ENCODE results near the gene RAB11B.
"Not testable (repeated sequence)": the region's sequence is repeated elsewhere in the genome, so short reads cannot be mapped to it uniquely, and the experiment has no call there.

DNA sequence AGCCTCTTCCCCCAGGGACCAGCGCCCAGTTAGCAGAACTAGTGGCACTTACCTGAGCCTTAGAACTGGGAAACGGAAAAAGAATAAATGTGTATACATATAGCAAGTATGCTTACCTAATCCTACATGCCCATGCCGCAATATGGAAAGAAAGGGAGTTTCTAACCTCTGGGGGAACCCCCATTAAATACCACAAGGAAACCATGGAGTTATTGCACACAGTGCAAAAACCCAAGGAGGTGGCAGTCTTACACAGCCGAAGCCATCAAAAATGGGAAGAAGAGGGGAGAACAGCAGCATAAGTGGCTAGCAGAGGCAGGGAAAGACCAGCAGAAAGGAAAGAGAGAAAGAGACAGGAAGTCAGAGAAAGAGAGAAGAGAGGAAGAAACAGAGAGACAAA lies 5.6 kb upstream of the RAB11B start:
- TF ChIP-seq, protein P1, sequence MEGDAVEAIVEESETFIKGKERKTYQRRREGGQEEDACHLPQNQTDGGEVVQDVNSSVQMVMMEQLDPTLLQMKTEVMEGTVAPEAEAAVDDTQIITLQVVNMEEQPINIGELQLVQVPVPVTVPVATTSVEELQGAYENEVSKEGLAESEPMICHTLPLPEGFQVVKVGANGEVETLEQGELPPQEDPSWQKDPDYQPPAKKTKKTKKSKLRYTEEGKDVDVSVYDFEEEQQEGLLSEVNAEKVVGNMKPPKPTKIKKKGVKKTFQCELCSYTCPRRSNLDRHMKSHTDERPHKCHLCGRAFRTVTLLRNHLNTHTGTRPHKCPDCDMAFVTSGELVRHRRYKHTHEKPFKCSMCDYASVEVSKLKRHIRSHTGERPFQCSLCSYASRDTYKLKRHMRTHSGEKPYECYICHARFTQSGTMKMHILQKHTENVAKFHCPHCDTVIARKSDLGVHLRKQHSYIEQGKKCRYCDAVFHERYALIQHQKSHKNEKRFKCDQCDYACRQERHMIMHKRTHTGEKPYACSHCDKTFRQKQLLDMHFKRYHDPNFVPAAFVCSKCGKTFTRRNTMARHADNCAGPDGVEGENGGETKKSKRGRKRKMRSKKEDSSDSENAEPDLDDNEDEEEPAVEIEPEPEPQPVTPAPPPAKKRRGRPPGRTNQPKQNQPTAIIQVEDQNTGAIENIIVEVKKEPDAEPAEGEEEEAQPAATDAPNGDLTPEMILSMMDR (IDR thresholded peaks at IDR 0.05 in 2 of 3, conservative IDR thresholded peaks at IDR 0.05 in 1 of 3; ENCODE audit: borderline replicate concordance in 1 of 3, insufficient read depth in 1 of 3, low read depth in 2 of 3, low read length in 2 of 3) = not testable (repeated sequence)
- not testable (repeated sequence) for TF ChIP-seq EZH2 (IDR thresholded peaks at IDR 0.05); EZH2phosphoT487 (IDR thresholded peaks at IDR 0.05; ENCODE audit: borderline replicate concordance); POLR2AphosphoS5 (IDR thresholded peaks at IDR 0.05; ENCODE audit: low read depth, low read length); EGR1 (IDR thresholded peaks at IDR 0.05; ENCODE audit: low read depth); POLR2A (IDR thresholded peaks at IDR 0.05; ENCODE audit: borderline replicate concordance, extremely low read depth, insufficient read depth, insufficient read length); YY1 (IDR thresholded peaks at IDR 0.05; ENCODE audit: extremely low read depth, insufficient replicate concordance, low read depth, low read length); SIN3A (IDR thresholded peaks at IDR 0.05; ENCODE audit: low read depth); ZNF274 (IDR thresholded peaks at IDR 0.05; ENCODE audit: low read depth, low read length); CBX3 (IDR thresholded peaks at IDR 0.05; ENCODE audit: low read depth); FOSL1 (IDR thresholded peaks at IDR 0.05; ENCODE audit: low read depth)
- TF ChIP-seq, protein P2, sequence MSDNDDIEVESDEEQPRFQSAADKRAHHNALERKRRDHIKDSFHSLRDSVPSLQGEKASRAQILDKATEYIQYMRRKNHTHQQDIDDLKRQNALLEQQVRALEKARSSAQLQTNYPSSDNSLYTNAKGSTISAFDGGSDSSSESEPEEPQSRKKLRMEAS (IDR thresholded peaks at IDR 0.05) = not testable (repeated sequence)
